Endometrial microvascular endothelial cells (primary cell): ENCODE data around the gene HERC6. TPM values are rescaled to one million over a fixed set of nuclear protein-coding genes. Genes with fewer than 3 reads are reported as not detected.

ENCODE experiments used
- in situ Hi-C: cut with HindIII; loops from 2 replicates; pipeline ENCODE4 v1.10.0; 2017; ENCODE audit warnings: low sequenced_read_pairs, low pct_unique_long_range_greater_than_20kb; ENCODE audit errors: inconsistent ontology term
- total RNA-seq: library from RNA; depleted of rRNA; stranded (reverse); fragments of >200 nt; gene quantifications from one replicate; pipeline ENCODE4 v1.2.3, GENCODE V29; 2015; ENCODE audit errors: inconsistent ontology term

HERC6 gene
- total RNA-seq, 1 donor from 2014 or later: 12.3 TPM

- in situ Hi-C loops: no loop called here
Observed at GRCh38 chr4:88477229-88477860, 98.7 kb downstream of the HERC6 start.

- in situ Hi-C loops: no loop called here
Observed at GRCh38 chr4:88478247-88478646, 99.6 kb downstream of the HERC6 start.

GRCh38 chr4:88481537-88481936 is 102.9 kb downstream of the HERC6 start:
- in situ Hi-C loops: no loop called here

- in situ Hi-C loops: no loop called here
Observed at GRCh38 chr4:88489100-88489761, 110.6 kb downstream of the HERC6 start.

Other genes starting within 250 kb of the HERC6 start
- 8.9 TPM for gene ABCG2, start 220.2 kb upstream of the HERC6 start, total RNA-seq
- gene PPM1K, start 94.3 kb upstream of the HERC6 start, total RNA-seq: 4.6 TPM
- 1.6 TPM for gene HERC5, start 78.3 kb downstream of the HERC6 start, total RNA-seq
- gene PYURF, start 144.9 kb downstream of the HERC6 start, total RNA-seq: 138 TPM
- gene HERC3, start 213.6 kb downstream of the HERC6 start, total RNA-seq: 42.0 TPM